Measurements from ENCODE around the gene TBP.
"Not testable (repeated sequence)": the region's sequence is repeated elsewhere in the genome, so short reads cannot be mapped to it uniquely, and the experiment has no call there.

Gene TBP

GRCh38 chr6:170612256-170612804, 58.2 kb downstream of the TBP start:
- DNase-seq = not testable (repeated sequence)

DNA sequence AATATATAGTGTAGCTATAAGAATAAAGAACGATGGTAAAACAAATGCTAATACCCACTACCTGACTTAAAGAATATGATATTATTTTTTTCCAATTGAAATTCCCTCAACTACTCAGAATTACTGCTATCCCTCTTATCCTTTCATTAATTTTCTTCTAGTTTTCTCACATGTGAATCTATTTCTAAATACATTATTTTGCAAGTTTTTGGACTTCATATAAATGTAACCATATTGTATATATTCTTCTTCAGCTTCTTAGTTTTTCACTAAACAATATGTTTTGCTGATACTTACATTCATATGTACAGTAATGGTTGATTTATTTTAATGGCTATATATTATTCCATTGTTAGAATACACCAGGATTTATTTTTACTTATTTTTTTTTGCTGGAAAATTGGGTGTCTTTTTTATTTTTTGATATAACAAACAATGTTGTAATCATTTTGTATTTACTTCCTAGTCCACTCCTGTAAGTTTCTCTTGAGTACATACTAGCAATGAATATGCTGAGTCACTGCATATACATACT, 61.9 kb downstream of the TBP start:
- DNase-seq = not testable (repeated sequence)

All from stimulated activated CD4-positive, alpha-beta T cell treated with anti-CD3 and anti-CD28 coated beads, Interleukin-1b, Interleukin-23, amount 100 ng/mL, for 48 hours (primary cell).